T-helper 17 cell (primary cell): ENCODE data around the gene EGFR. TPM values are rescaled to one million over a fixed set of nuclear protein-coding genes. Genes with fewer than 3 reads are reported as not detected.

Experiments
- ATAC-seq: fragments of 150-1000 bp; cut with Tn5 transposase; 2 replicates; pipeline ENCODE4 v1.10.0; 2021; ENCODE audit warnings: mild to moderate bottlenecking, moderate library complexity
- DNase-seq, 3 donors: peaks; one replicate each; pipeline versions ENCODE4 v3.0.0 to v3.0.0-alpha.2; 2020 to 2021
- H3K9me3 ChIP-seq: one replicate; pipeline ENCODE4 v1.7.0; 2013; ENCODE audit warnings: low read length, mild to moderate bottlenecking; ENCODE audit not compliant: control insufficient read depth, poor library complexity, severe bottlenecking
- H3K27ac Mint-ChIP-seq: one replicate; pipeline ENCODE4 v1.8.0; 2022; ENCODE audit warnings: mild to moderate bottlenecking, moderate library complexity, mixed read lengths
- H3K27me3 Mint-ChIP-seq: one replicate; pipeline ENCODE4 v1.8.0; 2022; ENCODE audit warnings: mixed read lengths
- H3K36me3 Mint-ChIP-seq: one replicate; pipeline ENCODE4 v1.8.0; 2022; ENCODE audit warnings: low read depth, mixed read lengths
- H3K4me1 Mint-ChIP-seq: one replicate; pipeline ENCODE4 v1.8.0; 2022; ENCODE audit warnings: mild to moderate bottlenecking, mixed read lengths
- H3K4me3 Mint-ChIP-seq: one replicate; pipeline ENCODE4 v1.8.0; 2022; ENCODE audit warnings: mild to moderate bottlenecking, moderate library complexity, mixed read lengths
- total RNA-seq, 4 donors: library from RNA in 2 of 4; stranded (reverse) in 2 of 4; gene quantifications; one replicate each; pipeline ENCODE4 v1.2.3 and lab custom pipeline; 2022 to 2026

EGFR gene
- total RNA-seq, 2 donors from 2014 or later: not detected

DNA sequence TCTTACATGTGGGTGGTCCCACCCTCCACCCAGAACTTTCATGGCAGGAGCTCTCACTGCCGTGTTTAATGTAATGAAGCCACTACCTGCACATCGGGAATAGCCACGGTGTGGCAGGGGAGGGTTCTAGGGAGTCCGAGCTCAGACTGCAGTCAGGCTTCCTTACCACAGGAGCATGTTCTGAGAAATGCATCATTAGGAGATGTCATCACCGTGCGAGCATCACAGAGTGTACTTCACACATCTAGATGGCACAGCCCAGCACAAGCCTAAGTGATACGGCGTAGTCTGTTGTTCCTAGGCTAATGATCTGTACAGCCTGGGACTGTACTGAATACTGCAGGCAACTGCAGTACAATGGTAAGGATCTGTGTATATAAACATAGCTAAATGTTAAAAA is 193.4 kb downstream of the EGFR start:
- DNase-seq (no peak), ATAC-seq (no peak)
- H3K4me1 Mint-ChIP-seq: no peaks in the 10 kb centered on the region
- no peak overlapping the region for H3K4me3 Mint-ChIP-seq
- H3K36me3 Mint-ChIP-seq: no peaks in the 10 kb centered on the region
- no peak overlapping the region for H3K27ac Mint-ChIP-seq
- H3K9me3 ChIP-seq: no peaks in the 10 kb centered on the region
- H3K27me3 Mint-ChIP-seq: peaks cover 39% of the 10 kb centered on the region

DNA sequence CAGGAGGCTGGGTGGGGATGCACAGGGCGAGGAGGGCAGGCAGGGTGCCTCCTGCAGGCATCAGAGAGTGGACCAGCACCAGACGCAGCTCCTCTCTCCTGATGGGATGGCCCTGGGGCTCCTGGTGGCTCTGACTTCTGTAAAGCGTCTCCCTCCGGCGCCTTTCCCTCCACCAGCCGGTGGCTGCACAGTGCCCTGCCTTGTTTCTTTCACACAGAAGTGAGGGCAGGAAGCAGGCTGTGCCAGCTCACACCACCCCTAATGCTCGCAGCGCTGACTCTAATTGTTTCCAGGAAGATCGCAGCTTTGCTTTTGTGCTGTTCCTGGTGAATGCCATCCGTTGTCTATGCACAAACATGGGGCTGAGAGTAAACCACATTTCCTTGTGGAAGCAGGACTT is 194.0 kb downstream of the EGFR start:
- no peak for ATAC-seq
- no peak for DNase-seq
- H3K9me3 ChIP-seq: no peaks in the 10 kb centered on the region
- H3K36me3 Mint-ChIP-seq: no peaks in the 10 kb centered on the region
- H3K27ac Mint-ChIP-seq: no peak overlapping the region
- no peak overlapping the region for H3K4me3 Mint-ChIP-seq
- H3K4me1 Mint-ChIP-seq: no peaks in the 10 kb centered on the region
- peaks cover 40% of the 10 kb centered on the region for H3K27me3 Mint-ChIP-seq

DNA sequence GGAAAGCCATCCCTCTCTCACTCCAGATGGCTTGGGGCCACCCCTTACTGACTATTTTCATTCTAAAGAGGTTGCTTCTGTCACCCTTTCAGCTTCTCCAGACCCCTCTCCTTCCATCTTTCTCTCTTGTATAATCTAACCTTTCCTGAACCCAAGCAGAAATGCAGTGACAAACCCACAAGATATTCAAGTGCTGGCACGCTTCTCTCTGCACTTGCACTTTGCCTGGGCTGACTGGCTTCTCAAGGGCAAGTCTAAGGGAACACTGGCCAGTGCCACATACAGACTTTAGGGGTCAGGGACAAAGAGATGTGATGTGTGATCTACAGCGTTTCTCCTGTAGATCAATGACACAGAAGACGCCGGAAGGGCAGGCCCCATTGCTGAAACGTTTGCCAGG is 195.9 kb downstream of the EGFR start:
- no peak overlapping the region for H3K27ac Mint-ChIP-seq
- no peaks in the 10 kb centered on the region for H3K36me3 Mint-ChIP-seq

DNA sequence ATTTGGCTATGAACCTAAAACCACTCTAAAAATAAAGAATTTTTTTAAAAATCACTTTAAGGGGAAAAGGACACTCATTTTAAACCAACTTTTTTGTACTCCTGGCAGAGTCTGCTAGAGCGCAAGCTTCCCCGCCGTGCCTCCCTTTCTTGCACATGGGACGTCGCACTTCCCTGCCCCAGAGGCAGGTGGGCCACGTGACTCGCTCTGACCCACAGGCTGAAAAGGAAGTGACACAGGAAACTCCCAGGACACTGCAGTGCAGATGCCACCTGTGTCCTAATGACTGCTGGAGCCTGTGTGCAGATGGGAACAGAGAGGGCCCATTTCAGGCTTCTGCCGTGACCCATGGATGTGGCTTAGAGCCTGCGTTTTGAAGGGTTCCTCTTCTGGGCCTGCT is 204.2 kb downstream of the EGFR start:
- no peaks in the 10 kb centered on the region for H3K36me3 Mint-ChIP-seq
- ATAC-seq: no peak
- H3K27ac Mint-ChIP-seq: no peak overlapping the region
- H3K9me3 ChIP-seq: no peaks in the 10 kb centered on the region
- DNase-seq: no peak
- H3K4me1 Mint-ChIP-seq: no peaks in the 10 kb centered on the region
- H3K4me3 Mint-ChIP-seq: no peak overlapping the region
- H3K27me3 Mint-ChIP-seq: peaks cover 29% of the 10 kb centered on the region

More for the DNA sequence above, 195.9 kb downstream of the EGFR start:
- no peaks in the 10 kb centered on the region for H3K9me3 ChIP-seq
- H3K4me3 Mint-ChIP-seq: no peak overlapping the region
- ATAC-seq (no peak), DNase-seq (no peak)
- H3K27me3 Mint-ChIP-seq: peaks cover 37% of the 10 kb centered on the region
- no peaks in the 10 kb centered on the region for H3K4me1 Mint-ChIP-seq

DNA sequence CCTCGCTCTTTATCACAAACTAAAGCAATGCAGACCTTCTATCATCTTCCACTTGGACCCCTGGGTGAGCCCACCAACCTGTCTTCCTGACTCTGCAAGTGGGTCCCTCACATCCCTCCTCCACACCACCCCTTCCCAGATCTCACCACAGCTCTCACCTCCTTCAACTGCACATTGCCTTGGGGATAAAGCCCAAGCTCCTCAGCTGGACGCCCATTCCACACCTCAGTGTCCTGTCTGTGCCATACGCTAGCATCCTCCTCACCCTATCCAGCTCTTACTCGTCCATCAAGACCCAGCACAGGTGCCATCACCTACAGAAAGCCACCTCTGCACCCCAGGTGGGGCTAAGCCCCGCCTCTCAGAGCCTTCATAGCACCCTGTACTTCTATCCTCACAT is 205.3 kb downstream of the EGFR start:
- no peaks in the 10 kb centered on the region for H3K36me3 Mint-ChIP-seq

DNA sequence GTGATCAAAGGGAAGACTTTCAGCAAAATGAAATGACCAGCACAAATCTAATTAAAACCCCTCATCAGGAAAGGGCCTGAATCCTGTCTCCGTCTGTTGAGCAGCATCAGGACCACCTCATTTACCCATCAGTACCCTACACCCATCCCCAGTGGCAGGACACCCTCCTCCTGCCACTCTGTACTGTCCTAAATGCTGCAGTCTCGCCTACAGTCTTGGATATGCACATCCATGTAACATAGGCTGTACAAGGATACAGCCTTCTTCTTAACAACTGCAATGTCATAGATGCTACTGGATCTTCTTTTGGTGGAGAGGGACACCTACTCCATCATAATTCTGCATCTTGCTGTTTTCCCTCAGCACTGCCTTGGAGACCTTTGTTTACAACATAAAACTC is 206.0 kb downstream of the EGFR start:
- DNase-seq (no peak), ATAC-seq (no peak)
- Mint-ChIP-seq H3K27me3 (peaks cover 27% of the 10 kb centered on the region), H3K36me3 (no peaks in the 10 kb centered on the region), H3K27ac (no peak overlapping the region), H3K4me3 (no peak overlapping the region), H3K4me1 (no peaks in the 10 kb centered on the region)
- no peaks in the 10 kb centered on the region for H3K9me3 ChIP-seq

More for the DNA sequence above, 205.3 kb downstream of the EGFR start:
- no peaks in the 10 kb centered on the region for H3K9me3 ChIP-seq
- Mint-ChIP-seq H3K27ac (no peak overlapping the region), H3K4me3 (no peak overlapping the region), H3K27me3 (peaks cover 27% of the 10 kb centered on the region), H3K4me1 (no peaks in the 10 kb centered on the region)
- DNase-seq: no peak
- no peak for ATAC-seq

DNA sequence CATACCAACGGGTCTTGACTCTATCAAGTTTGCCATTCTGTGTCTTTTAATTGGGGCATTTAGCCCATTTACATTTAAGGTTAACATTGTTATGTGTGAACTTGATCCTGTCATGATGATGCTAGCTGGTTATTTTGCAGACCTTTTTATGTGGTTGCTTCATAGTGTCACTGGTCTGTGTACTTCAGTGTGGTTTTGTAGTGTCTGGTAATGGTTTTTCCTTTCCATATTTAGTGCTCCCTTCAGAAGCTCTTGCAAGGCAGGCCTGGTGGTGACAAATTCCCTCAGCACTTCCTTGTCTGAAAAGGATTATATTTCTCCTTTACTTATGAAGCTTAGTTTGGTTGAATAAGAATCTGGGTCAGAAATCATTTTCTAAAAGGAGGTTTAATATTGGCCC is 211.2 kb downstream of the EGFR start:
- H3K9me3 ChIP-seq: no peaks in the 10 kb centered on the region
- ATAC-seq (no peak), DNase-seq (no peak)
- Mint-ChIP-seq H3K4me3 (no peak overlapping the region), H3K36me3 (no peaks in the 10 kb centered on the region), H3K27ac (no peak overlapping the region), H3K4me1 (no peaks in the 10 kb centered on the region), H3K27me3 (peaks cover 17% of the 10 kb centered on the region)

DNA sequence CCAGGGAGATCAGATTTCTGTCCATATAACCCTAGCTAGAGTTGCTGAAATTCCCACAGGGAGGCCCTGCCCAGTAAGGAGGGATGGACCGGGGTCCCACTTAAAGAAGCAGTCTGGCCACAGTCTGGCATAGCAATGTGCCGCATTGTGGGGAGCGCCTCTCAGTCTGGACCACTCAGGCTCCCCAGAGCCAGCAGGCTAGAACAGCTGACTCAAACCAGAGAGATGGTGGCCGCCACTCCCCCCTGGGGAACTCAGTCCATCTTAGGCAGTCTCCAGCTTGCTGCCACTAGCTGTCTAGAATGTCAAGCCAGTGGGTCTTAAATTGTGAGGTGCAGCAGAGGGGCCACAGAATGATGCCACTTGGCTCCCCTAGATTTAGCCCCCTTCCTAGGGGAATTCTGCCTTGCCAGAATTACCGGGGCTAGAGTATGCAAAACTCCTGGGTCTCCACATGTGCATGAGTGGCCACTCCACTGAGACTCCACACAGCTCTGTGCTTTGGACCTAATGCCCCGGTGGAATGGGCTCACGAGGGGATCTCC is 213.0 kb downstream of the EGFR start:
- no peak for ATAC-seq
- no peak overlapping the region for H3K4me3 Mint-ChIP-seq
- no peaks in the 10 kb centered on the region for H3K9me3 ChIP-seq
- no peak for DNase-seq
- H3K27ac Mint-ChIP-seq: no peak overlapping the region
- H3K4me1 Mint-ChIP-seq: no peaks in the 10 kb centered on the region
- no peaks in the 10 kb centered on the region for H3K36me3 Mint-ChIP-seq
- H3K27me3 Mint-ChIP-seq: peaks cover 33% of the 10 kb centered on the region

DNA sequence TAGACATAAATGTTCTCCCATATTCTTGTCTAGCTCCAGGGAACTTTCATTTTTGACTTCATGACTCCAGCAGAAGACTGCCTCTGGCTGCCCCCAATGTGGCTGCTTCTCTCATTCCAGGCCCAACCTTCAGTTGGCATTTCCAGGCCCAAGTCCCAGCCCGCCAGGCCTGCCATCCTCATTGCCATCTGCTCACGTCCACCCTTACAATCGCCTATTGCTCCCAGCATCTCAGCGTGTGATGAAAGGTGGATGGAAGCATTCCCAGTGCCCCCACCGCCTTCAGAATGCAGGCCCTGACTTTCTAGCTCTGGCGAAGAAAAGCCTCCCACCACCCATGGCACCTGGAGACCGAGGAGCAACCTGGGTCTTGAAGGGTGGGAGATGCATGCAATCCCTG is 214.2 kb downstream of the EGFR start:
- H3K36me3 Mint-ChIP-seq: no peaks in the 10 kb centered on the region
- H3K9me3 ChIP-seq: no peaks in the 10 kb centered on the region
- H3K4me1 Mint-ChIP-seq: no peaks in the 10 kb centered on the region
- peaks cover 42% of the 10 kb centered on the region for H3K27me3 Mint-ChIP-seq
- H3K27ac Mint-ChIP-seq: no peak overlapping the region
- DNase-seq (no peak), ATAC-seq (no peak)
- no peak overlapping the region for H3K4me3 Mint-ChIP-seq

DNA sequence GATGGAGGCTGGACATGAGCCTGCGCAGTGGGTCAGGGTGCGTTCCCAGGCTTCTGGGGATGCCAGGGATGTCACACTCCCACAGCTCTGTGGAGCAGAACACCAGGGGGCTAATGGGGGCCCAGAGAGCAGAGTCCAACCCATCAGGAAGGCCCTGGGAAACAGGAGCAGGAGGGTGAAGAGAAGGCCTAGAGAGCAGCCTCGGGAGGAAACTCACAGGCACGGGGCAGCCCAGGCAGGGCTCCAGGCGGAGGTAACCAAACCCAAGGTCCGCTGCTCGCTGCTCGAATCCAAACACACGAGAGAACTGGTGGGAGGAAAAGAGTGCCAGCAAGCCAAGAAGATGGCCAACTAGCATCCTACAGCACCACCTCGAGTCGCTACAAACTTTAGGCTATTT is 215.6 kb downstream of the EGFR start:
- Mint-ChIP-seq H3K4me3 (no peak overlapping the region), H3K4me1 (no peaks in the 10 kb centered on the region), H3K27me3 (peaks cover 47% of the 10 kb centered on the region), H3K36me3 (no peaks in the 10 kb centered on the region), H3K27ac (no peak overlapping the region)
- no peaks in the 10 kb centered on the region for H3K9me3 ChIP-seq
- DNase-seq (no peak), ATAC-seq (no peak)

DNA sequence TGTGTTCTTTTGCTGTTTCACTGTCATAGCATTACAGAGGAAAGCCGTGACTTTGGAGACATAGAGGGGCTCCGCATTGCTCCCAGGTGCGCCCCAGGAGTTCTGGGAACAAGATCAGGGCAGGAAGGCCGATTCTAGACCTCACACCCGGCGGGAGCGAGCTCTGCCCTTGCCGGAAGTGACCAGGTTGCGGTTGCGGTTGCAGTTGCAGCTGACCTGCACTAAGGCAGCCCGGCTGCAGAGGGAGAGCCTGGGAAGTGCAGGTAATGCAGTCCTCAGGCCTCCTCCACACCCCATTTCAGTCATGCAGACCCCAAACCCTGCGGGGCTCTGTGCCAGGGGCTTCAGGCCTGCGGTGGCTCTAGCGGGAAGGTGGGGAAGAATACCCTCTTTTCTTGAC is 216.3 kb downstream of the EGFR start:
- Mint-ChIP-seq H3K27me3 (peaks cover 54% of the 10 kb centered on the region), H3K36me3 (no peaks in the 10 kb centered on the region), H3K4me1 (no peaks in the 10 kb centered on the region), H3K4me3 (no peak overlapping the region), H3K27ac (no peak overlapping the region)
- DNase-seq (no peak), ATAC-seq (no peak)
- H3K9me3 ChIP-seq: no peaks in the 10 kb centered on the region

DNA sequence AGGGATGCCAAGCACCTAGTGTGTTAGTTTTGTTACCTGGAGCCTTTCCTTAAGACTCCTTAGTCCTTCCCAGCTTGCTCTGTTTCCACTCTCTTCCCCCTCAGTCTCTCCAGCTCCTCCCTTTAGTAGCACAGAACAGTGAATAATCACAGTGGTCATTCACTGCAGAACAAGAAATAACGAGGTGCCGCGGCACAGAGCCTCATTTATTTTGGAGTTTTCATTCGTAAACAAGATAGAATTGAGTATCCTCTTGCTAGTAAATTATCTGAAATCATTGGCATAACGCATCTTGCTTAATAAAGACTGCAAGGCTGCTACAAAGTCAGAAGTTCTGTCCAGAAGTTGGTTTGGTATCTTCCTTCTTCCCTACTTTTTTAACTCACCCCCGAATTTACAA is 217.0 kb downstream of the EGFR start:
- no peak overlapping the region for H3K4me3 Mint-ChIP-seq

DNA sequence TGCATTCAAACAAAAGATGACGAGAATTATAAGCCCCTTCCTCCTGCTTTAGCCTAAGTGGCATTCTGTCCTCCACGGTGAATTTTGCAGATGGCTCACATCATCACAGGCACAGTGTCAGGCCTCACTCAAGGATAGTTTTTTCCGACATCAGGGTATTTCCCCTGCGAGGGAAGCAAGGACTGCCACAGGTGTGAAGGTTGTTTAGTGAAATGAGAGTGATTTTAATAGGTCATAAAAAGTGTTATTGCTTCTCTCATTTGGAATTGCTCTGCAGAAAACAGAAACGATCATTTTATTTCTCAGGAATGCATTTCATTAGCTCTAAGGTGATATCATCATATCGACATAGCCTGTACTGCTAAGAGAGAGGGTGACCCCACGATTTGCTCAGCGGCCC is 217.7 kb downstream of the EGFR start:
- Mint-ChIP-seq H3K27me3 (peaks cover 68% of the 10 kb centered on the region), H3K4me1 (no peaks in the 10 kb centered on the region), H3K4me3 (no peak overlapping the region), H3K27ac (no peak overlapping the region), H3K36me3 (no peaks in the 10 kb centered on the region)
- DNase-seq: no peak
- H3K9me3 ChIP-seq: no peaks in the 10 kb centered on the region
- no peak for ATAC-seq

More for the DNA sequence above, 217.0 kb downstream of the EGFR start:
- DNase-seq (no peak), ATAC-seq (no peak)
- peaks cover 61% of the 10 kb centered on the region for H3K27me3 Mint-ChIP-seq
- no peak overlapping the region for H3K27ac Mint-ChIP-seq
- no peaks in the 10 kb centered on the region for H3K4me1 Mint-ChIP-seq
- no peaks in the 10 kb centered on the region for H3K36me3 Mint-ChIP-seq
- no peaks in the 10 kb centered on the region for H3K9me3 ChIP-seq

DNA sequence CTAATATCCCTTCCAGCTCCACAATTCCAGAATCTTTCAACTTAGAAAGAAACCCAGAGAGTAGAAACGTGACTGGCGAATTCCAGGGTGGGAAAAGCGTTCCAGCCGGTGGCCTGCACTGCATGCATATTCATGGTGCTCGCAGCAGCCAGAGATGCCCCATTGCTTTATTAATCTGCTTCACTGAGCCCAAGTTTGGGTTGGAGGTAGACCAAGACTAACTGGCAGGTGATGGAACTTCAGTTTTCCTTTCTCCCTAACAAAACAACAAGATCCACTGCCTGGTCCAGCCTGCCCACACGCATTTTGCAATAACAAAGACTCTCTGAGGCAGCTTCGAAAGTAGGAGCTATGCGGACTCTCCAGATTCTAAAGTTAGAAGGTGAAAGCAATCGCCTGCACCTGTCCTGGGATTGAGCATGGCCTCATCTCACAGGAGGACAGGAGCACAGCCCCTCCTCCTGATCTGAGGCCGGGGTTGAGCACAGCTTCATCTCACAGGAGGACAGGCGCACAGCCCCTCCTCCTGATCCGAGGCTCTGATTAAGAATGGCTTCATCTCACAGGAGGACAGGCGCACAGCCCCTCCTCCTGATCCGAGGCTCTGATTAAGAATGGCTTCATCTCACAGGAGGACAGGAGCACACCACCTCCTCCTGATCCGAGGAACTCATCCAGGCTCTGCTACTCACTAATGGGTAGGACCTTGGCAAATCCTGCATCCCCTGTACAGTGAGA is 218.5 kb downstream of the EGFR start:
- H3K27me3 Mint-ChIP-seq: peaks cover 76% of the 10 kb centered on the region
- no peak overlapping the region for H3K27ac Mint-ChIP-seq
- no peak for ATAC-seq
- DNase-seq: no peak
- no peaks in the 10 kb centered on the region for H3K4me1 Mint-ChIP-seq
- H3K4me3 Mint-ChIP-seq: no peak overlapping the region
- H3K36me3 Mint-ChIP-seq: no peaks in the 10 kb centered on the region
- H3K9me3 ChIP-seq: no peaks in the 10 kb centered on the region
